Glutamatergic neuron (in vitro differentiated cells): ENCODE data around the gene SLC35B1. TPM values are rescaled to one million over a fixed set of nuclear protein-coding genes. Genes with fewer than 3 reads are reported as not detected.

Experiments
- DNase-seq: peaks from one replicate; pipeline ENCODE4 v3.0.0; 2022
- H3K27ac Mint-ChIP-seq: one replicate; pipeline ENCODE4 v1.8.0; 2020; ENCODE audit warnings: mild to moderate bottlenecking, mixed read lengths, inconsistent platforms; ENCODE audit not compliant: unreplicated experiment
- H3K27me3 Mint-ChIP-seq: one replicate; pipeline ENCODE4 v1.8.0; 2020; ENCODE audit warnings: mild to moderate bottlenecking, moderate library complexity, mixed read lengths, inconsistent platforms; ENCODE audit not compliant: unreplicated experiment
- H3K36me3 Mint-ChIP-seq: one replicate; pipeline ENCODE4 v1.8.0; 2020; ENCODE audit warnings: mild to moderate bottlenecking, mixed read lengths, inconsistent platforms; ENCODE audit not compliant: unreplicated experiment
- H3K4me1 Mint-ChIP-seq: one replicate; pipeline ENCODE4 v1.8.0; 2020; ENCODE audit warnings: mild to moderate bottlenecking, low read depth, mixed read lengths, inconsistent platforms; ENCODE audit not compliant: unreplicated experiment
- H3K4me3 Mint-ChIP-seq: one replicate; pipeline ENCODE4 v1.8.0; 2020; ENCODE audit warnings: mild to moderate bottlenecking, mixed read lengths, inconsistent platforms; ENCODE audit not compliant: unreplicated experiment
- H3K9me3 Mint-ChIP-seq: one replicate; pipeline ENCODE4 v1.8.0; 2020; ENCODE audit warnings: mild to moderate bottlenecking, moderate library complexity, mixed read lengths, inconsistent platforms; ENCODE audit not compliant: unreplicated experiment
- CTCF ChIP-seq: fragments of 200-600 bp; sonication (generic); IDR thresholded peaks from one replicate; pipeline ENCODE4 v1.5.0; 2021; ENCODE audit not compliant: partially characterized antibody, unreplicated experiment
- total RNA-seq: library from RNA; stranded (reverse); fragmentation: NEBNext Ultra II Directional; extraction: Animal tissue kit (Norgen Biotek cat#: 25700); gene quantifications from one replicate; pipeline ENCODE4 v1.2.1, GENCODE V29; 2021; ENCODE audit not compliant: unreplicated experiment

SLC35B1 gene
- total RNA-seq, 1 donor from 2014 or later = 123 TPM

GRCh38 chr17:49717371-49717861, 9.7 kb upstream of the SLC35B1 start:
- Mint-ChIP-seq H3K27ac (no peak overlapping the region), H3K9me3 (no peaks in the 10 kb centered on the region), H3K4me3 (no peak overlapping the region), H3K4me1 (peaks cover 7% of the 10 kb centered on the region), H3K27me3 (no peaks in the 10 kb centered on the region), H3K36me3 (no peaks in the 10 kb centered on the region)
- no peak for TF ChIP-seq CTCF
- DNase-seq = no peak

GRCh38 chr17:49716668-49717364, 9.1 kb upstream of the SLC35B1 start:
- Mint-ChIP-seq H3K27me3 (no peaks in the 10 kb centered on the region), H3K36me3 (no peaks in the 10 kb centered on the region), H3K27ac (no peak overlapping the region), H3K4me1 (peaks cover 3% of the 10 kb centered on the region), H3K4me3 (no peak overlapping the region), H3K9me3 (no peaks in the 10 kb centered on the region)
- DNase-seq = no peak
- no peak for TF ChIP-seq CTCF

GRCh38 chr17:49715717-49716279, 8.0 kb upstream of the SLC35B1 start:
- no peaks in the 10 kb centered on the region for H3K36me3 Mint-ChIP-seq
- no peaks in the 10 kb centered on the region for H3K4me1 Mint-ChIP-seq
- DNase-seq = no peak
- TF ChIP-seq CTCF = no peak
- no peak overlapping the region for H3K4me3 Mint-ChIP-seq
- no peak overlapping the region for H3K27ac Mint-ChIP-seq
- no peaks in the 10 kb centered on the region for H3K9me3 Mint-ChIP-seq
- H3K27me3 Mint-ChIP-seq = no peaks in the 10 kb centered on the region

- no peak for TF ChIP-seq CTCF
- Mint-ChIP-seq H3K4me1 (no peaks in the 10 kb centered on the region), H3K27ac (no peak overlapping the region), H3K9me3 (no peaks in the 10 kb centered on the region), H3K36me3 (no peaks in the 10 kb centered on the region), H3K27me3 (no peaks in the 10 kb centered on the region), H3K4me3 (no peak overlapping the region)
- no peak for DNase-seq
These were observed 7.5 kb upstream of the SLC35B1 start for GRCh38 chr17:49715216-49715615.

GRCh38 chr17:49708515-49709183, 885 bp upstream of the SLC35B1 start:
- peaks cover 23% of the 10 kb centered on the region for H3K4me1 Mint-ChIP-seq
- H3K27ac Mint-ChIP-seq = peak overlapping the region; percentile 98
- peaks cover 5% of the 10 kb centered on the region for H3K9me3 Mint-ChIP-seq
- H3K36me3 Mint-ChIP-seq = peaks cover 5% of the 10 kb centered on the region
- H3K4me3 Mint-ChIP-seq = peak overlapping the region; percentile 89
- no peaks in the 10 kb centered on the region for H3K27me3 Mint-ChIP-seq
- DNase-seq = no peak
- TF ChIP-seq CTCF = no peak
